Measurements from ENCODE around the gene FBP2.
A peak's percentile ranks its signal among the peaks of the same experiment; 100 is the strongest.

Gene FBP2
- 0 reads per million in 2 experiments for total RNA-seq

DNA sequence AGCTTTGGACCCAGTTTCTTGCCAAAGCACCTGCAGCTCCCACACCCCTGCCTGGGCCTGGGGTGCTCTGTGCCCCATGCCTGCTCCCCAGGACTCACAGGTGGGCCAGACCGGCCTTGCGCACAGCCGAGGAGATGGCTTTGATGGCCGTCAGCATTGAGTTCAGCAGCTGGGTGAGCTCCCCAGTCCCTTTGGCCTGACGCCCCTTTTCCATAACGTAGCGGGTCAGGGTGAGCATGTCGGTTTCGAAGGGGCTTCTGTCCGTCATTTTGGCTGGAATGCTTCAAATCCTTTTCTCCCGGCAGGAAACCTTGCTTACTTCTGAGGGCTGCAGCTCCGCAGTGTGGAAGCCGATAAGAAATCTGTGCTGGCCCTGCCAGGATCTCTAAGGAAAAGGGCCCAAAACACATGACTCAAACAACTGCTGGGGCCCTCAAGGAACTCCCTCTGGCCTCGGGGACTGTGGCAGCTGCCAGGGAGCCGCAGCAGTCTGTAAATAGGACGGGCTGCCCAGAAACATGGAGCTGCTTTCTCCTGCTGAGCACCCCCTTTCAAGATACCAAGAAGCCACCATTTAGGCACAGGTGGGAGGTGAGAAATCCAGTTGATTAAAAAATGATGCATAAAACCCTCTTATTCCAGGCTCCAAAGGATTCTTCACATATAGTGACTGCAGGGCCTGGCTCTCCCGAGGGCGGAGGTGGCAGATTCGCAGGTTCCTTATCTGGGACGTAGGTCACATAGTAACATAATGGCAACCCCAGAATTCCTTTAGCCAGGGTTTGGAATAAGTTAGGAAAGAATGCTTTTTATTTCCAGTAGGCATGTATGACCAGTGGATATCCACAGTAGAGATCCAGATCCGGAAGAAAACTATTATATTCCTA is at the start of gene FBP2:
FBP2 (minus strand) TSS at position 366 of the 887 bp plus-strand sequence; CDS start at position 268, 98 bp downstream.
- DNase-seq (ENCODE audit: low read depth) = no peak

GRCh38 chr9:94643176-94643575 is 49.6 kb upstream of the FBP2 start:
- no peak for DNase-seq (ENCODE audit: low read depth)

DNA sequence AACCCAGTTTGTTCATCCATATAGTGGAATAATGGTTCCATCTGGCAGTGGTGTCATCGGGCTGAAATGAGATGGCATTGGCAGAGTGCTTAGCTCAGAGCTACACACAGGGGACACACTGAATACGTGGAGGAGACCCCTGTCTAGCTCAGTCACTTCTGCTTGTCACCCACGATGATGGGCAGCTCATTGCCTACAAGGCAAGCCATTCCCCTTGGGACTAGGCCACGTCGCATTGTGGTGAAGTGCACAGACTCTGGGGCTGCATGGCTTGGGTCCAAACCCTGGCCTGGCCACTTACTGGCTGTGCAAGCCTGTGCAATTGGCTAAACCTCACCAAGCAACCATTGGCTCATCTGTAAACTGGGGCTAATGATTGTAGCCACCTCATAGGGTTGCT is 48.9 kb upstream of the FBP2 start:
- DNase-seq (ENCODE audit: low read depth) = no peak

DNA sequence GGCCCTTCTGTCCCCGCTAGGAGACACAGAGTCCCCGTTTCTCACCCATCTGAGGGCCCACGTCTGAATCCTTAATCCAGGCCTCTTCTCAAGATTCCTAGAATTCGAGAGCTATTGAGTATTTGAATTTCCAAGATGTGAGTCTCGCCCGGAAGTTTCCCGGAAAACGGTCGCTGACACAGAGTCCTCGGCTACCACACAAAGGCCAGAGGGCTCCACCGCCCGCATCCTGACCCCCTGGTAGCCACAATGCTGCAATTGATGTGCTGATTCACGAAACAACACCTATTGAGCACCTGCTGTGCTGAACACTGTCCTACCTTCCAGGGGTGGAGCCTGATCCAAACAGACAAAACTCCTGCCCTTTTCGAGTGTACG is 46.4 kb upstream of the FBP2 start:
- no peak for DNase-seq (ENCODE audit: low read depth)

- peak; percentile 9 for DNase-seq (ENCODE audit: low read depth)
These were observed 45.7 kb upstream of the FBP2 start, which contains the start of gene FBP1 for GRCh38 chr9:94639061-94639998. Gene FBP1, minus strand, starts transcription at chr9:94639518. Its CDS starts 208 bp downstream, at chr9:94639310.

- DNase-seq (ENCODE audit: low read depth) = no peak
These were observed 44.9 kb upstream of the FBP2 start for GRCh38 chr9:94638335-94639060.

DNA sequence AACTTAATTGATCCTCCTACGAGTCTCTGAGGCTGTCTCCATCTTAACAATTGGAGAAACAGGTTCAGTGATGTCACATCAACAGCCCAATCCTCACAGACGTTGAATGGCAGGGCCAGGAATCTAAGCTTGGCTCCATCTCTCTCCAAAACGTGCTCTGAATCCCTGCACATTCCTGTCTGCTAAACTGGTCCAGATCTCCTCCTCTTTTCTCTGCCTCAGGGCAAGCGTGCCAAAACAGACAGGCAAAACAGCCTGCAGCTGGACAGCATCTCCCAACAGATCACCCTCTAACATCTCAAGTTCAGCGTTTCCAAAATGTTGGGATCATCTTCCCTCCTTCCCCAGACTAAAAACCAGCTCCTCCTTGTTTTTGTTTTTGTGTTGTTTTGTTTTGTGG is 39.1 kb upstream of the FBP2 start:
- no peak for DNase-seq (ENCODE audit: low read depth)

DNA sequence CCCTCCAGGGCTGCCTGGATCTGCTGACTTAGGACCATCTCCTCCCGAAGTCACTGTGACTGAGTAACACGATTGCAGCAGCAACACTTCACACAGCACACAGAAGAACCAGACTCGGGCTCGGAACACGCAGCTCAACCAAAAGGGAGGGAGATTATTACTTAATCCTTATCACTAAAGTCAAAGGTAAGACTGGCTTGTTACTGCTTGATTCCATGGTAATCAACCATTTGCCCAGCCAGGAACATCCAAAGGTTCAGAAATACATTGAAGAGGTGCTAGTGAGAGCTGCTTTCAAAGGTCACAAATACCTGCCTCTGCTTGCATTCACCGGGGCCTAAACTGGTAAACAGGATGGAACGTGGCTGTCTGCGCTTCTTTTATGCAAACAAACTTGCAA is 38.0 kb upstream of the FBP2 start:
- no peak for DNase-seq (ENCODE audit: low read depth)

DNA sequence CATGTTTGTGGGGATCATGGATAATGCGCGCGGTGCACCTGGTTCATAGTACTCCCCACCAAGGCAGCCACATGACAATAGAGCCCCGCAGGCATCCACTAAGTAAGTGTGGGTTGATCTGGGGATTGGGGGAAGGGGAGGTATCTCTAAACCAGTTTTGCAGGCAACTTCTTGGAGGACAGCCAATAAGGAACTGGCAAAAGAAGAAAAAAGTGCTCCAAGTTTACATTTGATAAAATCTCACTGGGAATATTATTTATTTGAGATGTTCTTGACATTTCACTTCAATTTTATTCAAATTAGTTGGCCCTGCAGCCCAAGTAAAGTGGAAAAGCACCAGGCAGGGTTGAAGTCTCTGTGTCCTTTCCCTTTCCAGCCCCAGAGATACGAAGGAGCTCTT is 37.2 kb upstream of the FBP2 start:
- DNase-seq (ENCODE audit: low read depth) = no peak

- no peak for DNase-seq (ENCODE audit: low read depth)
These were observed 36.7 kb upstream of the FBP2 start for GRCh38 chr9:94630281-94630680.

- no peak for DNase-seq (ENCODE audit: low read depth)
These were observed 33.7 kb upstream of the FBP2 start for GRCh38 chr9:94627287-94627686.

DNA sequence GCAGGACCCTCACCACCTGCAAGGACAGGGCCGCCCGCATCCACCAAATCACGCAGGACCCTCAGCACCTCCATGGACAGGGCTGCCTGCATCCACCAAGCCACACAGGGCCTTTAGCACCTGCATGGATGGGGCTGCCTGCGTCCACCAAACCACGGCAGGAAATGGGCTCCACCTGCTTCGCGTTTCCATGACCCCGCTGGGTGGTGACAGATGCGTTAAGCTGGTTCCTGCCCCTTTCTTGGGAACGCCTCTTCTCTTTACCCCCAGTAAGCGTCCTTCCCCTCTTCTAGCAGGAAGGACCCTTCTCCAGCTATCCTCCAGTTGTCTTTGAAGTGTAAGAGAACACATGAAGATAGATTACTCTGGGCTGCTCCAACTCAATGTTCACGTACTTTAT is 32.2 kb upstream of the FBP2 start:
- DNase-seq (ENCODE audit: low read depth) = no peak

GRCh38 chr9:94624629-94625028 is 31.0 kb upstream of the FBP2 start:
- no peak for DNase-seq (ENCODE audit: low read depth)

DNA sequence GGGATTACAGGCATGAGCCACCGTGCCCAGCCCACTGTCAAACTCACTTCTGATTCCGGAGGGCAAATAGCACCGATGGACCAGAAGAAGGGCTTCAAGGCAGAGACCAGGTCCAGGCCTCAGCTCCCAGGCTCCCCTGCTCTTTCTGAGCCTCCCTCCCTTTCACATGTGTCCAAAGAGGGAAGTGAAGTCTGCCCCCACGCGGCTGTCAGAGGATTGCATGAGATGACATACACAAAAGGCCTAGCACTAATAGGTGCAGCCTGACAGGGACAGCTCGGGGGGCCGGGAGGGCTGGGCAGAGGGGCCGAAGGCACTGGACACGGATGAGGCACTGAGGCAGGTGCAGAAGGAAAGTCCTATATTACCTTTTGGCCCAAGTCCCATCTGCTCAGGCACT is 29.6 kb upstream of the FBP2 start:
- no peak for DNase-seq (ENCODE audit: low read depth)

DNA sequence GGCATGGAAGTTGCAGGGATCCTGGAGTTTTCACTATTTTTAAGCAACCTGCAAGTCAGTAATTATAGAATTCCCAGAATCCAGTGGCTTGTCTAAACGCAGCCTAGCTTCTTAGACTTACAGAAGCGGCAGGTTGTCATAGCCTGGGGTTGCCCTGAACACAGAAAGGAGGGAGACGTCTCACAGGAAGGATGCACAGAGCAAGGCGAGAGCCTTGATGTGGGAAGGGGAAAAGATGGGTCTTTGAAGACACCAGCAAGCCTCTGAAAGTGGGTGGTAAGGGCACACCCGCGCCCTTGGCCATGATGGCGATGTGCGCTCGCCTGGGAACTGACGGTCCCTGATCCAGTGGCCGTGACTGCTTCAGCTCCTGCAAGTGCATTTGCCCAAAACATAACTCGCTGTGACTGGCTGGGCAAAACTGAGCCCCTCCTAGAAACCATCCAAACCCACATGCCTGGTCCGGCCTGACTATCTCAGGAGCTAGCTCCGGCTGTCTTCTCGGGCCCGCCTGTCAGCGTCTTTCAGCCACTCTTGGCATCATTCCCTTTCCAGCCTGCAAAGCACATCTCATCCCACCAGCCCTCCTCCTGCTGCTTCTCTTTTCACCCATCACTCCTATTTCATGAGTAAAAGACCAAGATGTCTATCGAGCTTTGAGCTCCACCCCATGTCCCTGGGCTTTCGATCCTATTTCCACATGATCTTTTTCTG is 28.6 kb upstream of the FBP2 start:
- DNase-seq (ENCODE audit: low read depth) = no peak

- no peak for DNase-seq (ENCODE audit: low read depth)
These were observed 25.4 kb upstream of the FBP2 start for GRCh38 chr9:94619026-94619425.

- DNase-seq (ENCODE audit: low read depth) = no peak
These were observed 19.4 kb upstream of the FBP2 start for GRCh38 chr9:94613003-94613402.

- no peak for DNase-seq (ENCODE audit: low read depth)
These were observed 18.4 kb upstream of the FBP2 start for GRCh38 chr9:94612071-94612470.

- DNase-seq (ENCODE audit: low read depth) = no peak
These were observed 18.0 kb upstream of the FBP2 start for GRCh38 chr9:94611638-94612068.

DNA sequence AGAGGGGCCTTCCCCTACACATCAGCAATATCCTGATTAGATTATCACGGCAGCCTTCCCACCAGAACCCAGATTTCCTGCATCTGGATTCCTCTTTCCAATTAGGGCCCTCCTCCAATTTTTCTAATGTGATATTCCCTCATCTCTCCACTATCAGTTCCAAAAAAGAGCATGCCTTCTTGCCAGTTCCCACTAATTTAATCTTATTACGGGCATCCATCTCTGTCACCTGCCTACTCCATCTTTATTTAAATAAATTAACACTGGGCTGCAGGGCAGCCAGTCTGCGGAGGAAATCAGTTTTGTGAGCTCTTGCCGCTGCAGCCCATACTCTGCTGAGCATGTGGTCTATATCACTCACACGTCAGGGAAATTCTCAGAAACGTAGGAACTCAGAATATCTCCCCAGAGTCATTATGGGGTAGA is 16.6 kb upstream of the FBP2 start:
- DNase-seq (ENCODE audit: low read depth) = no peak

GRCh38 chr9:94607423-94607691 is 13.7 kb upstream of the FBP2 start:
- no peak for DNase-seq (ENCODE audit: low read depth)

All from T follicular helper cell (primary cell).